A549 (cell line): ENCODE results near the gene RPS6KB2. TPM values are rescaled to one million over a fixed set of nuclear protein-coding genes. Genes with fewer than 3 reads are reported as not detected.

Experiments used
- ATAC-seq, 2 experiments: fragments of 200-7000 bp in 1 of 2; fragments of >200 bp in 1 of 2; cut with Nextera tagmentation in 1 of 2; cut with Tn5 transposase in 1 of 2; 3 replicates each; pipeline versions ENCODE4 v1.8.0 to v1.9.1; 2018 to 2020; ENCODE audit warnings: mild to moderate bottlenecking in 1 of 2, moderate library complexity in 1 of 2
- CTCF ChIA-PET: fragments of 300-600 bp; sonication (Branson Sonifier 250); formaldehyde crosslinking; extraction: SDS; loops from one replicate; lab custom pipeline; 2021; ENCODE audit warnings: antibody characterized with exemption, inconsistent platforms; lab: Yijun Ruan, JAX
- POLR2A ChIA-PET: fragments of 350-600 bp; formaldehyde crosslinking; extraction: SDS; loops from one replicate; lab custom pipeline; 2021; ENCODE audit warnings: antibody characterized with exemption, inconsistent platforms; lab: Yijun Ruan, JAX
- DNase-seq, 2 experiments: peaks; one replicate each; pipeline versions ENCODE4 v3.0.0 to v3.0.0-alpha.2; 2011 to 2016; ENCODE audit warnings: low read depth in 1 of 2, low spot score in 1 of 2
- FAIRE-seq: peaks from 2 replicates; lab custom pipeline; 2011; peaks lifted over from hg19 to GRCh38; lab: Jason Lieb, UNC
- H3K27ac ChIP-seq, 2 experiments: fragments of >200 bp; sonication (Bioruptor Twin); formaldehyde crosslinking; 3 replicates each; pipeline ENCODE4 v1.5.1; 2016 to 2017
- H3K4me1 ChIP-seq: fragments of >200 bp; sonication (Bioruptor Twin); formaldehyde crosslinking; 3 replicates; pipeline ENCODE4 v1.6.1; 2016
- H3K4me2 ChIP-seq: fragments of >200 bp; sonication (Bioruptor Twin); formaldehyde crosslinking; 3 replicates; pipeline ENCODE4 v1.6.1; 2016
- H3K4me3 ChIP-seq: fragments of >200 bp; sonication (Bioruptor Twin); formaldehyde crosslinking; 3 replicates; pipeline ENCODE4 v1.5.1; 2016
- H3K9me3 ChIP-seq: fragments of >200 bp; sonication (Bioruptor Twin); formaldehyde crosslinking; 3 replicates; pipeline ENCODE4 v1.6.1; 2016
- BHLHE40 ChIP-seq: IDR thresholded peaks from 2 replicates; pipeline ENCODE4 v1.6.1; 2012; ENCODE audit warnings: low read depth, low read length, inconsistent platforms
- CBX2 ChIP-seq: fragments of 200-600 bp; sonication (generic); IDR thresholded peaks from 2 replicates; pipeline ENCODE4 v1.6.1; 2016; ENCODE audit warnings: low read depth, mild to moderate bottlenecking, borderline replicate concordance
- CHD4 ChIP-seq: fragments of 200-600 bp; sonication (generic); IDR thresholded peaks from 2 replicates; pipeline ENCODE4 v1.6.1; 2016; ENCODE audit warnings: antibody characterized with exemption, mild to moderate bottlenecking, borderline replicate concordance
- CTCF ChIP-seq: fragments of >200 bp; sonication (Bioruptor Twin); formaldehyde crosslinking; IDR thresholded peaks from 3 replicates; pipeline ENCODE4 v1.5.1; 2016
- ELK1 ChIP-seq: fragments of 150-350 bp; IDR thresholded peaks from 2 replicates; pipeline ENCODE4 v1.6.1; 2014; ENCODE audit warnings: low read depth, mild to moderate bottlenecking, low read length
- EP300 ChIP-seq, 2 experiments: fragments of >200 bp; sonication (Bioruptor Twin); formaldehyde crosslinking; IDR thresholded peaks; 2 replicates in 1 of 2; 3 replicates in 1 of 2; pipeline ENCODE4 v1.6.1; 2016 to 2017
- FOSL2 ChIP-seq, 2 experiments: fragments of 450-650 bp in 1 of 2; fragments of >200 bp in 1 of 2; sonication (Bioruptor Twin) in 1 of 2; formaldehyde crosslinking; IDR thresholded peaks; 2 replicates each; pipeline versions ENCODE4 v1.5.0 to v1.6.1; 2016 to 2020; ENCODE audit warnings: mild to moderate bottlenecking in 1 of 2, moderate library complexity in 1 of 2
- GATA3 ChIP-seq: IDR thresholded peaks from 2 replicates; pipeline ENCODE4 v1.6.1; 2012; ENCODE audit warnings: borderline replicate concordance
- HEYL ChIP-seq: fragments of 250-450 bp; sonication (Bioruptor Pico); IDR thresholded peaks from 2 replicates; pipeline ENCODE4 v1.8.0; 2021; ENCODE audit warnings: mild to moderate bottlenecking, moderate library complexity
- HOXB13 ChIP-seq: fragments of 250-450 bp; sonication (Bioruptor Pico); IDR thresholded peaks from 2 replicates; pipeline ENCODE4 v1.5.0; 2020; ENCODE audit warnings: low read depth, mild to moderate bottlenecking, moderate library complexity
- JUN ChIP-seq, 2 experiments: fragments of >200 bp; sonication (Bioruptor Twin); formaldehyde crosslinking; IDR thresholded peaks; 2 replicates in 1 of 2; 3 replicates in 1 of 2; pipeline ENCODE4 v1.6.1; 2016 to 2017
- KDM5A ChIP-seq: fragments of 200-600 bp; sonication (generic); IDR thresholded peaks from 2 replicates; pipeline ENCODE4 v1.6.1; 2016; ENCODE audit warnings: antibody characterized with exemption, mild to moderate bottlenecking
- NFE2L2 ChIP-seq: fragments of 150-350 bp; conservative IDR thresholded peaks from 2 replicates; pipeline ENCODE4 v1.6.1; 2014; ENCODE audit warnings: low read length
- POLR2A ChIP-seq: IDR thresholded peaks from 2 replicates; pipeline ENCODE4 v1.6.1; 2012; ENCODE audit warnings: mild to moderate bottlenecking, low read length
- POLR2AphosphoS2 ChIP-seq: conservative IDR thresholded peaks from 2 replicates; pipeline ENCODE4 v1.6.1; 2012; ENCODE audit warnings: low read length, improper control_type of control experiment, inconsistent platforms
- RAD21 ChIP-seq, 2 experiments: fragments of >200 bp in 1 of 2; sonication (Bioruptor Twin) in 1 of 2; formaldehyde crosslinking in 1 of 2; IDR thresholded peaks in 1 of 2; conservative IDR thresholded peaks in 1 of 2; 2 replicates in 1 of 2; 3 replicates in 1 of 2; pipeline ENCODE4 v1.6.1; 2012 to 2018; ENCODE audit warnings: inconsistent platforms in 1 of 2
- RFX5 ChIP-seq: fragments of 450-650 bp; IDR thresholded peaks from 2 replicates; pipeline ENCODE4 v1.7.1; 2014; ENCODE audit warnings: antibody characterized with exemption, mild to moderate bottlenecking, moderate library complexity
- USF2 ChIP-seq: fragments of 450-650 bp; IDR thresholded peaks from 2 replicates; pipeline ENCODE4 v1.6.1; 2014; ENCODE audit warnings: antibody characterized with exemption
- ZC3H11A ChIP-seq: fragments of 450-650 bp; IDR thresholded peaks from 2 replicates; pipeline ENCODE4 v1.6.1; 2014; ENCODE audit warnings: antibody characterized with exemption, mild to moderate bottlenecking
- ZSCAN20 ChIP-seq: fragments of 250-450 bp; sonication (Bioruptor Pico); IDR thresholded peaks from 2 replicates; pipeline ENCODE4 v1.8.0; 2022; ENCODE audit warnings: mild to moderate bottlenecking, moderate library complexity
- WGBS: methylation state at CpG from one replicate; pipeline ENCODE4 v1.1.6; 2017; ENCODE audit errors: missing lambda C conversion rate; 5-methylcytosine and 5-hydroxymethylcytosine counted together
- polyA plus RNA-seq, 4 experiments: library from polyadenylated mRNA; depleted of rRNA in 3 of 4; stranded (reverse); fragments of >200 nt; fragmentation: RNase III in 1 of 4; extraction: RNeasy Plus Mini Kit Qiagen cat#74134 plus additional on column Dnase treatment in 1 of 4; gene quantifications; 2 replicates in 3 of 4; 3 replicates in 1 of 4; pipeline ENCODE4 v1.2.3, GENCODE V29; 2011 to 2017

The RPS6KB2 gene
- polyA plus RNA-seq, 2 of the 4 experiments (the other 2 are of a cell fraction), result 40.9 to 47.9 TPM

- TF ChIP-seq CTCF (no peak), RAD21 (conservative IDR thresholded peaks at IDR 0.05 in 1 of 2, IDR thresholded peaks at IDR 0.05 in 1 of 2) (no peak)
Measured at GRCh38 chr11:67406420-67406968, 21.8 kb upstream of the RPS6KB2 start (continued).

GRCh38 chr11:67406969-67407687 lies 21.2 kb upstream of the RPS6KB2 start:
- Histone ChIP-seq H3K4me2 (no peak overlapping the region), H3K27ac (no peak overlapping the region), H3K4me1 (peaks cover 4% of the 10 kb centered on the region; the same call in 2 of the 3 replicates), H3K9me3 (no peaks in the 10 kb centered on the region), H3K4me3 (no peak overlapping the region)
- FAIRE-seq (no peak), ATAC-seq (peak; percentile 21 to 57; a peak in 3 of 6 replicates), DNase-seq (no peak)
- POLR2A ChIA-PET, result no interaction called here
- WGBS, result 61% methylated on average over 8 of the region's 12 CpGs
- no peak for TF ChIP-seq CBX2
- TF ChIP-seq RFX5, result no peak
- TF ChIP-seq ZSCAN20 (CRISPR knock-in tag), result no peak
- TF ChIP-seq HEYL (CRISPR knock-in tag), result no peak
- no peak for TF ChIP-seq POLR2AphosphoS2
- no peak for TF ChIP-seq POLR2A
- TF ChIP-seq BHLHE40, result no peak
- no peak for TF ChIP-seq GATA3
- no peak for TF ChIP-seq EP300 (IDR thresholded peaks at IDR 0.05)
- no peak for TF ChIP-seq ZC3H11A
- no peak for TF ChIP-seq KDM5A
- TF ChIP-seq ELK1, result no peak
- TF ChIP-seq NFE2L2, result no peak
- no peak for TF ChIP-seq USF2
- no peak for TF ChIP-seq HOXB13 (CRISPR knock-in tag)
- no peak for TF ChIP-seq JUN (IDR thresholded peaks at IDR 0.05)
- no peak for TF ChIP-seq CTCF
- TF ChIP-seq FOSL2 (IDR thresholded peaks at IDR 0.05), result no peak
- TF ChIP-seq FOSL2 (CRISPR knock-in tag; IDR thresholded peaks at IDR 0.05), result no peak
- no peak for TF ChIP-seq CHD4
- CTCF ChIA-PET, result interaction anchor here (0.9 to 1.6 kb wide), 3 partner anchors 24 to 62 kb away, joined by 4 to 5 read pairs (median 4); partner anchors contain the start of gene TMEM134
